HG03045 (cell line): Measurements from ENCODE around the gene PXMP4.

Experiments
- ATAC-seq: cut with Tn5 transposase; IDR thresholded peaks from one replicate; pipeline ENCODE4 v1.9.1; 2021; ENCODE audit warnings: mild to moderate bottlenecking, moderate library complexity; ENCODE audit not compliant: unreplicated experiment

Gene PXMP4

GRCh38 chr20:33732166-33732970 lies 12.3 kb upstream of the PXMP4 start:
- ATAC-seq, result peak; percentile 60

GRCh38 chr20:33731693-33732165 lies 11.6 kb upstream of the PXMP4 start, which contains the start of gene ZNF341:
TSS of gene ZNF341 (plus strand) at chr20:33731996. CDS start at chr20:33732022, 26 bp downstream.
- peak; percentile 71 for ATAC-seq

- ATAC-seq, result no peak
Observed at GRCh38 chr20:33730946-33731692, 11.0 kb upstream of the PXMP4 start.

- ATAC-seq, result no peak
Observed at GRCh38 chr20:33729101-33729500, 9.0 kb upstream of the PXMP4 start.

- ATAC-seq, result no peak
Observed at GRCh38 chr20:33728463-33728862, 8.4 kb upstream of the PXMP4 start.

GRCh38 chr20:33727806-33728205 lies 7.7 kb upstream of the PXMP4 start:
- no peak for ATAC-seq

GRCh38 chr20:33727115-33727479 lies 7.0 kb upstream of the PXMP4 start:
- ATAC-seq, result no peak

GRCh38 chr20:33725607-33726264 lies 5.6 kb upstream of the PXMP4 start:
- no peak for ATAC-seq

GRCh38 chr20:33724439-33725094 lies 4.5 kb upstream of the PXMP4 start:
- ATAC-seq, result no peak

- ATAC-seq, result no peak
Observed at GRCh38 chr20:33721391-33722140, 1.5 kb upstream of the PXMP4 start.

GRCh38 chr20:33719277-33719988 lies 677 bp downstream of the PXMP4 start:
- no peak for ATAC-seq

GRCh38 chr20:33716498-33716897 lies 3.6 kb downstream of the PXMP4 start:
- no peak for ATAC-seq

- ATAC-seq, result no peak
Observed at GRCh38 chr20:33713865-33714367, 6.2 kb downstream of the PXMP4 start.

GRCh38 chr20:33711446-33711738 lies 8.7 kb downstream of the PXMP4 start:
- no peak for ATAC-seq

- ATAC-seq, result no peak
Observed at GRCh38 chr20:33710681-33711445, 9.2 kb downstream of the PXMP4 start.

GRCh38 chr20:33709905-33710541 lies 10.1 kb downstream of the PXMP4 start:
- no peak for ATAC-seq

- ATAC-seq, result no peak
Observed at GRCh38 chr20:33709398-33709797, 10.7 kb downstream of the PXMP4 start.

- ATAC-seq, result no peak
Observed at GRCh38 chr20:33707668-33708067, 12.4 kb downstream of the PXMP4 start.
